Thyroid gland (tissue), 4 donors: Measurements from ENCODE around the gene HYAL4.

Experiments
- POLR2A ChIP-seq, 2 donors: fragments of 450-650 bp; IDR thresholded peaks; one replicate each; pipeline ENCODE4 v1.6.1; 2017; ENCODE audit warnings: antibody characterized with exemption in 2 of 2, mild to moderate bottlenecking in 2 of 2, moderate library complexity in 1 of 2
- TF ChIP-seq, protein P1 (sequence below), 6 experiments: fragments of 200-600 bp in 3 of 6; fragments of 450-650 bp in 3 of 6; sonication (generic) in 3 of 6; IDR thresholded peaks; one replicate each; pipeline ENCODE4 v1.5.1; 2016 to 2019; ENCODE audit warnings: antibody characterized with exemption in 6 of 6, mild to moderate bottlenecking in 2 of 6, inconsistent platforms in 1 of 6, moderate library complexity in 1 of 6

DNA sequence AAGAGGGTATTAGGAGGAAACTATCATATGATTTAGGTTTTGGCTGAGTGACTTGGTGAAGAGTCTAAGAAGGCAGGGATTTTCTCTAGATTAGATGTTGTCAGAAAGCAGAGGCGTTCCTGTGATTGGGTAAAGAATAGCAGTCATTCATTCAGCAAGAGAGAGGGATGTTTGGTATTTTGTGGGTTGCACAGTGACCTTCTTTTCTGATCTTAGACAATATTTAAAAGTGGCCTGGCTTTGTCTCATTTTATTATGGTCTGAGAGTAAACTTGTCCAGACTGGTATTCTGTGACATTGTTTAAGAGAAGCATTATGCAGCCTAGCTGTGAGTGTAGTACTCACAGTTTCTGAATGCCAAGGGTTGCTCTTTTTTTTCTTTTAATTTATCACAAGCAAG, 18.5 kb downstream of the HYAL4 start:
- TF ChIP-seq, protein P1, sequence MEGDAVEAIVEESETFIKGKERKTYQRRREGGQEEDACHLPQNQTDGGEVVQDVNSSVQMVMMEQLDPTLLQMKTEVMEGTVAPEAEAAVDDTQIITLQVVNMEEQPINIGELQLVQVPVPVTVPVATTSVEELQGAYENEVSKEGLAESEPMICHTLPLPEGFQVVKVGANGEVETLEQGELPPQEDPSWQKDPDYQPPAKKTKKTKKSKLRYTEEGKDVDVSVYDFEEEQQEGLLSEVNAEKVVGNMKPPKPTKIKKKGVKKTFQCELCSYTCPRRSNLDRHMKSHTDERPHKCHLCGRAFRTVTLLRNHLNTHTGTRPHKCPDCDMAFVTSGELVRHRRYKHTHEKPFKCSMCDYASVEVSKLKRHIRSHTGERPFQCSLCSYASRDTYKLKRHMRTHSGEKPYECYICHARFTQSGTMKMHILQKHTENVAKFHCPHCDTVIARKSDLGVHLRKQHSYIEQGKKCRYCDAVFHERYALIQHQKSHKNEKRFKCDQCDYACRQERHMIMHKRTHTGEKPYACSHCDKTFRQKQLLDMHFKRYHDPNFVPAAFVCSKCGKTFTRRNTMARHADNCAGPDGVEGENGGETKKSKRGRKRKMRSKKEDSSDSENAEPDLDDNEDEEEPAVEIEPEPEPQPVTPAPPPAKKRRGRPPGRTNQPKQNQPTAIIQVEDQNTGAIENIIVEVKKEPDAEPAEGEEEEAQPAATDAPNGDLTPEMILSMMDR (IDR thresholded peaks at IDR 0.05) = no peak
- no peak for TF ChIP-seq POLR2A (IDR thresholded peaks at IDR 0.05)
